ENCODE data around the gene ARHGEF12.

The ARHGEF12 gene

GRCh38 chr11:120523196-120523595 is 187.0 kb downstream of the ARHGEF12 start:
- Histone ChIP-seq H3K4me1 (peaks cover 0 to 8% (median 3%) of the 10 kb centered on the region in 4 donors), H3K36me3 (no peaks in the 10 kb centered on the region), H3K27ac (no peak overlapping the region), H3K27me3 (peaks cover 0 to 45% of the 10 kb centered on the region in 2 donors), H3K4me3 (no peak overlapping the region), H3K9me3 (no peaks in the 10 kb centered on the region)
- DNase-seq = no peak
- TF ChIP-seq CTCF (IDR thresholded peaks at IDR 0.05) = no peak
- intact Hi-C loops (cut with DNase I; ENCODE audit: low total_unique reads) = loop anchor here (5.0 kb wide), 1 partner anchor 164 kb away; no protein-coding TSS in a partner anchor

- intact Hi-C loops (cut with DNase I; ENCODE audit: low total_unique reads) = loop anchor here (5.0 kb wide), 1 partner anchor 163 kb away; no protein-coding TSS in a partner anchor
- no peak for TF ChIP-seq CTCF (IDR thresholded peaks at IDR 0.05)
- H3K27ac ChIP-seq = no peak overlapping the region
- DNase-seq = no peak
- H3K36me3 ChIP-seq = no peaks in the 10 kb centered on the region
- H3K4me1 ChIP-seq = peaks cover 0 to 8% (median 3%) of the 10 kb centered on the region in 4 donors
- H3K9me3 ChIP-seq = no peaks in the 10 kb centered on the region
- no peak overlapping the region for H3K4me3 ChIP-seq
- peaks cover 0 to 58% of the 10 kb centered on the region in 2 donors for H3K27me3 ChIP-seq
Observed at GRCh38 chr11:120524536-120525085, 188.4 kb downstream of the ARHGEF12 start.

GRCh38 chr11:120525261-120526171 is 189.3 kb downstream of the ARHGEF12 start:
- H3K36me3 ChIP-seq = no peaks in the 10 kb centered on the region
- H3K9me3 ChIP-seq = no peaks in the 10 kb centered on the region
- no peak overlapping the region for H3K4me3 ChIP-seq
- H3K4me1 ChIP-seq = peaks cover 0 to 8% (median 3%) of the 10 kb centered on the region in 4 donors
- intact Hi-C loops (cut with DNase I; ENCODE audit: low total_unique reads) = no loop called here
- TF ChIP-seq CTCF (IDR thresholded peaks at IDR 0.05) = no peak
- DNase-seq = no peak
- peaks cover 0 to 61% of the 10 kb centered on the region in 2 donors for H3K27me3 ChIP-seq
- H3K27ac ChIP-seq = no peak overlapping the region

GRCh38 chr11:120526241-120526640 is 190.0 kb downstream of the ARHGEF12 start:
- H3K4me1 ChIP-seq = peaks cover 0 to 8% (median 3%) of the 10 kb centered on the region in 4 donors
- peaks cover 0 to 60% of the 10 kb centered on the region in 2 donors for H3K27me3 ChIP-seq
- no peak for TF ChIP-seq CTCF (IDR thresholded peaks at IDR 0.05)
- no peak overlapping the region for H3K27ac ChIP-seq
- no peak overlapping the region for H3K4me3 ChIP-seq
- H3K9me3 ChIP-seq = no peaks in the 10 kb centered on the region
- intact Hi-C loops (cut with DNase I; ENCODE audit: low total_unique reads) = no loop called here
- no peaks in the 10 kb centered on the region for H3K36me3 ChIP-seq
- no peak for DNase-seq

- Histone ChIP-seq H3K27ac (no peak overlapping the region), H3K36me3 (no peaks in the 10 kb centered on the region), H3K4me1 (peaks cover 0 to 8% (median 4%) of the 10 kb centered on the region in 4 donors), H3K27me3 (peaks cover 0 to 66% of the 10 kb centered on the region in 2 donors), H3K4me3 (no peak overlapping the region), H3K9me3 (no peaks in the 10 kb centered on the region)
- DNase-seq = no peak
- intact Hi-C loops (cut with DNase I; ENCODE audit: low total_unique reads) = no loop called here
- no peak for TF ChIP-seq CTCF (IDR thresholded peaks at IDR 0.05)
Observed at GRCh38 chr11:120527111-120527761, 191.0 kb downstream of the ARHGEF12 start.
